NCI-H128 (cell line): ENCODE data around the gene ARHGEF4.
A peak's percentile ranks its signal among the peaks of the same experiment; 100 is the strongest.

Experiments used
- DNase-seq: peaks from one replicate; lab custom pipeline; 2025; ENCODE audit not compliant: unreplicated experiment; lab: John Stamatoyannopoulos, UW

ARHGEF4 gene

DNA sequence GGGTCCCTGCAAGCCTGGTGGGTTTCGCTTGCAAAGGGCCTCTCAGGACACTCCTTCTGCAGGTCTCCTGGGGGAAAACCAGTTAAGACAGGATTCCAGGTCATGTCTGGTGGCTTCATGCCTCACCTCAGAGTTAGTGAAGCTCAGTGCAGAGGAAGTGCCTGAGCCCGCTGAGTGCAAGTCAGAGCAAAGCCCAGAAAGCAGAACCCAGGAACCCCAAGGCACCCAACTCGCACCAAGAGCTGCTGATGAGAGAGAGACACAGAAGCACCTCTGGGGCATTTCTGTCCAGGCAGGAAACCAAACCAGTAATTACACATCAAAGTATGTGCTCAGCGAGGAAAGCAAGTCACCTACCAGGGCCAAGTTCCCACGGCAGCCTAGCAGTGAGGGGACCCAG is 78.4 kb downstream of the ARHGEF4 start:
- no peak for DNase-seq

- no peak for DNase-seq
These were observed 79.1 kb downstream of the ARHGEF4 start for GRCh38 chr2:130915595-130916437.

- no peak for DNase-seq
These were observed 79.7 kb downstream of the ARHGEF4 start for GRCh38 chr2:130916438-130916705.

GRCh38 chr2:130917006-130917688 is 80.4 kb downstream of the ARHGEF4 start:
- no peak for DNase-seq

DNA sequence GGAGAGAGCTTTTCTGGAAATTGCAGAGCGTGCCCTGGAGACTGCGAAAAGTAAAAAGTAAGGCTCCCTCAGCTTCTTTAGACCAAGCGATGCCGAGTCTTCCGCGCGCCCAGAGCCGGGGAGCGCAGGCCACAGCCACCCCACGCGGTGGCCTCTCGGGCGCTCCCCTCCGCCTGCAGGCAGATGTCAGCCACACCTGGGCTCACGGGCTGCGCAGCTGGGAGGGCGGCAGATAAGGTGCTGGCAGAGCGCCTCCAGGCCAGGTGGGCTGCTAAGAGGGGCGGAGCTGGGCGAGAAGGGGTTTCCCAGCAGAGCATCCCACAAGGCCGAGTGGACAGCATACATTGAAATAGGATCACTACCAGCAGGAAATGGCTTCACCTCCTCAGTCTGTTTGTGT is 81.7 kb downstream of the ARHGEF4 start:
- no peak for DNase-seq

- peak; percentile 10 for DNase-seq
These were observed 83.9 kb downstream of the ARHGEF4 start for GRCh38 chr2:130920415-130921163.

DNA sequence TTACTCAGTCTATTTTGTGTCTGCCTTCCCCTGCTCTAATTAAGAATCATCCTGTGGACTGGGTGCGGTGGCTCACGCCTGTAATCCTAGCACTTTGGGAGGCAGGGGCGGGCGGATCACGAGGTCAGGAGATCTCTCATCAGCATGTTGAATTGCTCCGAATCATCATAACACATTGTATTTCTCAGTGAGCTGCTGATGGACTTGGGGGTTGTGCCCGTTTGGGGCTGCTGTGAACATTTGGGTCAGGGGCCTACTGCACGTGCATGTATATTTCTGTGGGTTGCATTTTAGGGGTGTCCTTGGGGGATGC is 84.4 kb downstream of the ARHGEF4 start:
- no peak for DNase-seq

GRCh38 chr2:130922417-130922816 is 85.7 kb downstream of the ARHGEF4 start:
- DNase-seq, result no peak

DNA sequence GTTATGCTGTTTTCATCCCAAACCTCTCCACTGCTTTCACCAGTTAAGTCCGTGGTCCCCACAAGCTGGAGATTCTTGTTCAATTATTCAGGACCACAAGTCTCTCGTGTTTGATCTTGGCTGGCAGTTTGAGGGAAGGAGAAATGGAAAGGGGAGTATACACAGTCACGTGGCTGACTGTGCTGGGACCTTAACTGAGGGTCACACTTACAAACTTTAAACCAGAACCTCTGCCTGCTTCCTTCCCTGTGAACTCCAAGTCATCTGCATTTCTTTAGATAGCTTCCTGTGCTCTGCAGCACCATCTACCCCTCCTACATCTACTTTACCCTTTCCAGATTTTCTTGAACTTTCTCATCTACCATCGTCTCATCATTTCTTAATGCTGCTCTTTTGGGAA is 91.7 kb downstream of the ARHGEF4 start:
- no peak for DNase-seq

DNA sequence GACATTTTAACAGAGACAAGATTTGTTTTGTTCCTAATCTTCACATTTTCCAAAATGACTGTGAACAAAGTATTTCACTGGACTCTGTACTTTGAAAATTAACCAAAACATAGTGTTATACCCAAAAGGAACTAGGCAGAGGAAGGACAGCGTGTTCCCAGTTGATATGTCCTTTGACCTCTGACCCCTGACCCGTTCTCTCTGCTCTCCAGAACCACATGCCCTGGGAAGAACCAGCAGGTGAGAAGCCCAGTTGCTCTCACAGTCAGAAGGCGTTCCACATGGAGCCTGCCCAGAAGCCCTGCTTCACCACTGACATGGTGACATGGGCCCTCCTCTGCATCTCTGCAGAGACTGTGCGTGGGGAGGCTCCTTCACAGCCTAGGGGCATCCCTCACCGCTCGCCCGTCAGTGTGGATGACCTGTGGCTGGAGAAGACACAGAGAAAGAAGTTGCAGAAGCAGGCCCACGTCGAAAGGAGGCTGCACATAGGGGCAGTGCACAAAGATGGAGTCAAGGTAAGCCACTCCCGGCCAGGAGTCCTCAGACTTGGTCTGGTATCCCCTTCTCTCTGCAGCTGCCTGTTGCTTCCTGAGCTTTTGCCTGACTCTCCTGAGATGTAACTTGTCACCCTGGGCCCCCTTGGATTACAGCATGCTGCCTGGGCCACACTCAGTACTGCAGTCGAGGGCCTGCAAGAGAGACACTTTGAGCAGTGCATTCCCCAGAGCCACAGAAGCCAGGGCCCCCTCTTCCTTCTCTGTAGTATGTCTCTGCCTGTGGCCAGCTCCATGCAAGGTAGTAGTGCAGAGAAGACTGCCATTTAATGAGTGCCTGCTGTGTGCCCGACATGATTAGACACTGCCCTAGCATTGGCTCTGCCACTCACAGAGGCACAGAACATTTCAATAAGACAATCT is 94.3 kb downstream of the ARHGEF4 start:
- DNase-seq, result no peak

GRCh38 chr2:130933501-130933900 is 96.8 kb downstream of the ARHGEF4 start:
- DNase-seq, result no peak

- no peak for DNase-seq
These were observed 99.7 kb downstream of the ARHGEF4 start for GRCh38 chr2:130936451-130936850.

GRCh38 chr2:130947967-130948366 is 111.3 kb downstream of the ARHGEF4 start:
- DNase-seq, result no peak

DNA sequence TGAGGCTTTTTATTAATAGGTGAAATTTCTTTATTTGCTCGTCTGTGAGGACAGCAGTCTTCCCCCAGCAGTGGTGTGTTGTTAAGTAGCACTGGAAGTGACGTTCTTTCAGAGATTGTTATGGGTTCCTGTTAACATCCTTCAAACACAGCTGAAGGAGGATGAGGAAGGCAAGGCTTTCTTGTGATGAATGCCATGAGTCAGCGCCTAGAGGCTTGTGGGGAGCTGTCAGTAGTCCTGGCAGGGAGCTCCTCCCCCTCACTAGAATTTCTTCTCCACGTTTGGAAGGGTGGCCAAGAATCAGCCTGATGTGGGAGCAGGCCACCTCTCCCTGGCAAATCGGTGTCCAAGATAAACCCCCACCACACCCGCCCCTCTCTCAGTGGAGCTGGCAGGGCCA is 113.2 kb downstream of the ARHGEF4 start:
- DNase-seq, result no peak

DNA sequence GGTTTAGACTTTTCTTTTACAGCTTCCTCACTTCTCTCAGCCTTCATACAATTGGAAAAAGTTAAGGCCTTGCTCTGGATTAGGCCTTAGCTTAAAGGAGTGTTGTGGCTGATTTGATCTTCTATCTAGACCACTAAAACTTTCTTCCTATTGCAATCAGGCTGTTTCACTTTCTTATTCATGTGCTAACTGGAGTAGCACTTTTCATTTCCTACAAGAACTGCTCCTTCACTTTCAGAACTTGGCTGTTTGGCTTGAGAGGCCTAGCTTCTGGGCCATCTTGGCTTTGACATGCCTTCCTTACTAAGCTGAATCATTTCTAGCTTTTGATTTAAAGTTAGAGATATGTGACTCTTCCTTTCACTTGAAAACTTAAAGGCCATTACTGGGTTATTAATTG is 114.3 kb downstream of the ARHGEF4 start:
- no peak for DNase-seq

GRCh38 chr2:130954873-130955272 is 118.2 kb downstream of the ARHGEF4 start:
- no peak for DNase-seq

- DNase-seq, result no peak
These were observed 121.2 kb downstream of the ARHGEF4 start for GRCh38 chr2:130957915-130958314.

- no peak for DNase-seq
These were observed 126.6 kb downstream of the ARHGEF4 start for GRCh38 chr2:130963196-130963848.

- no peak for DNase-seq
These were observed 127.4 kb downstream of the ARHGEF4 start for GRCh38 chr2:130963849-130964793.

DNA sequence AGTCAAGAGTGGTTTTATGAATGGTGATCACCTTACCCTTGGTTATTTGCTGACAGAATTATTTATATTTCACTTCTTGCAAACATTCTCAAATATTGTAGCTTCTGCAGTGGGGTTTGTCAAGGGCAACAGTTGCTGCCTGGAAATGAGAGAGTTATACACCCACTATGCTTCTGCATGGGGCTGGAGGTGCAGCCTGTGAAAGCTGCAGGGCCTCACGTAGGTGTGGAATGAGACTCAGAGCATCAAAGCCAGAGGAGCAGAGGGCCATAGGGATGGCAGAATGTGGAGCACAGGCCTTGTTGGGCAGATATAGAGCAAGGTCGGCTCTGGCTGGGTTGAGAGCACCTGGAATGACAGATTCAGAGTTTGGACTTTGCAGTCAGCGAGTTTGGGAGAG is 128.2 kb downstream of the ARHGEF4 start:
- DNase-seq, result no peak
